Lower lobe of right lung (tissue), 2 donors: ENCODE measurements around the gene GDAP1L1. TPM values are rescaled to one million over a fixed set of nuclear protein-coding genes. Genes with fewer than 3 reads are reported as not detected.
"Not testable (repeated sequence)": the region's sequence is repeated elsewhere in the genome, so short reads cannot be mapped to it uniquely, and the experiment has no call there.

Source experiments
- ATAC-seq, 2 donors: fragments of 200-7000 bp; cut with Tn5 transposase; one replicate each; pipeline ENCODE4 v1.9.1; 2020 to 2022; ENCODE audit warnings: mild to moderate bottlenecking in 2 of 2, moderate library complexity in 2 of 2
- DNase-seq: peaks from one replicate; pipeline ENCODE4 v3.0.0-alpha.2; 2020
- H3K27ac ChIP-seq: fragments of 200-600 bp; one replicate; pipeline ENCODE4 v1.8.0; 2022
- H3K27me3 ChIP-seq: fragments of 200-600 bp; one replicate; pipeline ENCODE4 v1.8.0; 2022; ENCODE audit warnings: low read depth
- H3K36me3 ChIP-seq: fragments of 200-600 bp; one replicate; pipeline ENCODE4 v1.8.0; 2022; ENCODE audit warnings: mild to moderate bottlenecking
- H3K4me1 ChIP-seq: fragments of 200-600 bp; one replicate; pipeline ENCODE4 v1.8.0; 2022
- H3K4me3 ChIP-seq: fragments of 200-600 bp; one replicate; pipeline ENCODE4 v1.8.0; 2022; ENCODE audit warnings: mild to moderate bottlenecking
- H3K9me3 ChIP-seq: fragments of 200-600 bp; one replicate; pipeline ENCODE4 v1.8.0; 2022
- CTCF ChIP-seq: fragments of 200-600 bp; IDR thresholded peaks from one replicate; pipeline ENCODE4 v1.8.0; 2022; ENCODE audit warnings: antibody characterized with exemption, mild to moderate bottlenecking
- intact Hi-C: fragments of 100-400 bp; cut with DNase I; formaldehyde crosslinking; loops from one replicate; pipeline ENCODE4 v1.11.0; 2022
- total RNA-seq: library from RNA; stranded (reverse); fragmentation: NEBNext Ultra II Directional; extraction: Animal tissue kit (Norgen Biotek cat#: 25700); gene quantifications from one replicate; pipeline ENCODE4 v1.2.1, GENCODE V29; 2021
- donor health status: DM: no; HTN: yes; CAD: no; lungs with severe emphysema.

Gene GDAP1L1
- total RNA-seq, 1 donor from 2014 or later: not detected

DNA sequence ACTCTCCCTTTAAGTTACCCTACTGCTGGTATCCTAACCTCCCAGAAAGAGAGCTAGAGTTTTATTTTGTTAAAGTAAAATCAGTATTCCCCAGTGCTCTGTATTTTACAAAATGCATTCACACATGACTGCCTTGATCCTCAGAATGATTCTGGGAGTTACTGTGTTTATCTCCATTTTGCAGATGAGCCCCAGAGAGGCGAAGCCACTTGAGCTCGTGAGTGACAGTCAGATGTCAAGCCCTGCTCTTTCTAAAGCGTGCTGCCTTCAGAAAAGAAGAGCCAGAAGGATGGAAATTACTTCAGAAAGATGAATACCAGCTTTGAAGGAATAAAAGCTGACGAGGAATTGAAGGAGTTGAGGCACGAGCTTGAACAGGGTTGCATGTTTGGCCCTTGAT is 22.5 kb upstream of the GDAP1L1 start:
- intact Hi-C loops: no loop called here

DNA sequence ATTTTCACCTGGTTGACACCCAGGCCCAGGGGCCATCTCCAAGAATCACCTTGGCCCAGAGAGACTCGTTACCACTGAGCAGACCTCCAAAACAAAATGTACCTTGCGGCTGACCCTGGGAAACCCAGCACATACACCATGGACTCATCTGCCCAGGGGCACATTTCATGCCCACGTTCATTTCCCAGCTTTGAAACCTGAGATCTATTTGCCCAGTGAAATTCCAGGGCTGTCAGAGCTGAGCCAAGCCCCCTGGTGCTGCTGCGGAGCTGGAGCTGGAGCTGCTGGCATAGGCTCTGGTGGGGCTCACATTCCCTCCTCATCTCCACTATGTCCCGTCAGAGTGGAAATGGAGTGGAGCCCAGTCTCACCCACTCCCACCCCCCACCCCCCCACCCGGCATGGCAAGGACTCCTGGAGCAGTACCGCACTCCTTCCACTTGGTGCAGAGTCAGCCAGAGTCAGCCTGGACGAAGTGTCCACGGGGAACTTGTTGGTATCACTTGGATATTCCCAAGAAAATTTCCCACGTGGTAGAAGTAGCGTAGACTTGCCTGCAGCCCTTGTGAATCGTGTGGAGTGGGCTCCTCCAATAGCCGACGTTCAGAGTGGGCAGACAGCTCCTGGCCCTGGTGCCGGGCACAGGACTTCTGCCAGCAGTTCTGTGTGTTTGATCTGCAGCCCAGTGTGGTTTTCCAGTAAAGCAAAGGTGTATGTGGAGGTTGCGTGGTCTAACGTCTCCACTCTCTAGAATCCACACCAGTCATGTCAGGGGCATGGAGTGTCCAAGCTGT is 18.4 kb upstream of the GDAP1L1 start:
- Histone ChIP-seq H3K36me3 (peaks cover 4% of the 10 kb centered on the region), H3K27me3 (no peaks in the 10 kb centered on the region), H3K4me3 (no peak overlapping the region), H3K4me1 (no peaks in the 10 kb centered on the region), H3K27ac (no peak overlapping the region), H3K9me3 (no peaks in the 10 kb centered on the region)
- DNase-seq (no peak), ATAC-seq (no peak)
- intact Hi-C loops: no loop called here
- no peak for TF ChIP-seq CTCF

More for the DNA sequence above, 22.5 kb upstream of the GDAP1L1 start:
- Histone ChIP-seq H3K4me1 (no peaks in the 10 kb centered on the region), H3K27ac (no peak overlapping the region), H3K36me3 (peaks cover 4% of the 10 kb centered on the region), H3K27me3 (no peaks in the 10 kb centered on the region), H3K9me3 (no peaks in the 10 kb centered on the region), H3K4me3 (no peak overlapping the region)
- TF ChIP-seq CTCF: no peak
- ATAC-seq (no peak), DNase-seq (no peak)

- Histone ChIP-seq H3K36me3 (no peaks in the 10 kb centered on the region), H3K4me1 (no peaks in the 10 kb centered on the region), H3K27me3 (no peaks in the 10 kb centered on the region), H3K27ac (no peak overlapping the region), H3K4me3 (no peak overlapping the region), H3K9me3 (no peaks in the 10 kb centered on the region)
- no peak for DNase-seq
- intact Hi-C loops: no loop called here
- ATAC-seq: no peak
- no peak for TF ChIP-seq CTCF
Observed at GRCh38 chr20:44231193-44231592, 15.9 kb upstream of the GDAP1L1 start.

GRCh38 chr20:44231713-44232468 is 15.2 kb upstream of the GDAP1L1 start:
- ATAC-seq (no peak), DNase-seq (no peak)
- no peak overlapping the region for H3K27ac ChIP-seq
- no peaks in the 10 kb centered on the region for H3K4me1 ChIP-seq
- H3K9me3 ChIP-seq: no peaks in the 10 kb centered on the region
- H3K36me3 ChIP-seq: no peaks in the 10 kb centered on the region
- no peak for TF ChIP-seq CTCF
- intact Hi-C loops: no loop called here
- no peak overlapping the region for H3K4me3 ChIP-seq
- no peaks in the 10 kb centered on the region for H3K27me3 ChIP-seq

DNA sequence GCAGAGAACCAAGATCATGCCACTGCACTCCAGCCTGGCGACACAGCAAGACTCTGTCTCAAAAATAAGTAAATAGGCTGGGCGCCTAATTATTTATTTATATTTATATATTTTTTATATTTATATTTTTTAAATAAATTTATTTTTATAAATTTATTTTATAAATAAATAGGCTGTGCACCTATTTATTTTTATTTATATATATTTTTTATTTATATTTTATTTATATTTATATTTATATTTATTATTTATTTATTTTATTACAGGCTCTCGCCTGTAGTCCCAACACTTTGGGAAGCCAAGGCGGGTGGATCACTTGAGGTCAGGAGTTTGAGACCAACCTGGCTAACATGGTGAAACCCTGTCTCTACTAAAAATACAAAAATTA is 14.6 kb upstream of the GDAP1L1 start:
- H3K27me3 ChIP-seq, ATAC-seq, H3K4me1 ChIP-seq, H3K36me3 ChIP-seq, H3K9me3 ChIP-seq, H3K4me3 ChIP-seq, H3K27ac ChIP-seq, intact Hi-C loops, DNase-seq: not testable (repeated sequence)

- Histone ChIP-seq H3K27ac (no peak overlapping the region), H3K4me3 (no peak overlapping the region), H3K36me3 (no peaks in the 10 kb centered on the region), H3K9me3 (no peaks in the 10 kb centered on the region), H3K4me1 (no peaks in the 10 kb centered on the region), H3K27me3 (no peaks in the 10 kb centered on the region)
- no peak for TF ChIP-seq CTCF
- no peak for DNase-seq
- ATAC-seq: no peak
- intact Hi-C loops: no loop called here
Observed at GRCh38 chr20:44233436-44234016, 13.6 kb upstream of the GDAP1L1 start.
